GM12865 (cell line): Measurements from ENCODE around the gene CDH6.
"Not testable (repeated sequence)": the region's sequence is repeated elsewhere in the genome, so short reads cannot be mapped to it uniquely, and the experiment has no call there.

Experiments
- DNase-seq: peaks from one replicate; pipeline ENCODE4 v3.0.0; 2010; ENCODE audit warnings: low read depth
- H3K4me3 ChIP-seq: 2 replicates; pipeline ENCODE4 v1.5.1; 2011; ENCODE audit warnings: mild to moderate bottlenecking, low read depth, low read length, control low read depth
- CTCF ChIP-seq: IDR thresholded peaks from 2 replicates; pipeline ENCODE4 v1.5.1; 2011; ENCODE audit warnings: low read length, control low read depth, low read depth, inconsistent platforms; ENCODE audit not compliant: insufficient read depth; ENCODE audit errors: missing control alignments

The CDH6 gene

GRCh38 chr5:31346896-31347551 lies 153.5 kb downstream of the CDH6 start:
- no peak for DNase-seq
- no peak for TF ChIP-seq CTCF
- no peak overlapping the region for H3K4me3 ChIP-seq

DNA sequence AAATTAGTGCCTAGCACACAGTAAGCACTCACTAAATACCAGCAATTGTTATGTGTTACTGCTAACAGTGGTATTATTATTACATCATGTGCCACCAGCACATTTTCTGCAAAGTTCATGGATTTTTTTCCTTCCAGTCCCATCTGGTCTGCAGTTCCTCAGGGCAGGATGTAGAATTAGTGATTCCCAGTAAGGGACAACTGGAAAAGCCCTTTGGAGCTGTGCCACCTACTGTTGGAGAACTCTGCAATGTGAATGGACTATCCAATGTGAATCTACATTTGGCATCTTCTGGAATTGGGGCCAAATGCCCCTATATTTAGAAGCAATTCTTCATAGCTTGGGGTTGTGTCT lies 154.0 kb downstream of the CDH6 start:
- H3K4me3 ChIP-seq, result no peak overlapping the region
- DNase-seq, result no peak
- no peak for TF ChIP-seq CTCF

- H3K4me3 ChIP-seq, result no peak overlapping the region
- no peak for DNase-seq
- no peak for TF ChIP-seq CTCF
These were observed 156.9 kb downstream of the CDH6 start for GRCh38 chr5:31350395-31350794.

DNA sequence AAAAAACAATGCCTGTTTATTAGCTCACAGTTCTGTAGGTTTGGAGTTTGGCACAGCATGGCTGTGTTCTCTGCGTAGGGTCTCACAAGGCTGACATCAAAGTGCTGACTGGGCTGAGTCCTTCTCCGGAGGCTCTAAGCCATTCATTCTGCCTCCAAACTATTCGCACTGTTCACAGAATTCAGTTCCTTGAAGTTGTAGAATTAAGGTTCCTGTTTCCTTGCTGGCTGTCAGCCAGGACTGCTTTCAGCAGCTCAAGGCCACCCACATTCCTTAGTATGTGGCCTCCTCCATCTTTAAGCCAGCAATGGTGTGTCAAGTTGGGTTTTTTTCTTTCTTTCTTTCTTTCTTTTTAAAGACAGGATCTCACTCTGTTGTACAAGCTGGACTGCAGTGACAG lies 161.9 kb downstream of the CDH6 start:
- H3K4me3 ChIP-seq, result no peak overlapping the region
- no peak for DNase-seq
- TF ChIP-seq CTCF, result no peak

GRCh38 chr5:31357038-31357437 lies 163.6 kb downstream of the CDH6 start:
- DNase-seq, result no peak
- no peak for TF ChIP-seq CTCF
- H3K4me3 ChIP-seq, result no peak overlapping the region

GRCh38 chr5:31359839-31360238 lies 166.4 kb downstream of the CDH6 start:
- no peak overlapping the region for H3K4me3 ChIP-seq
- DNase-seq, result no peak
- TF ChIP-seq CTCF, result no peak

- H3K4me3 ChIP-seq, result no peak overlapping the region
- no peak for TF ChIP-seq CTCF
- no peak for DNase-seq
These were observed 167.7 kb downstream of the CDH6 start for GRCh38 chr5:31361234-31361633.

GRCh38 chr5:31361704-31362528 lies 168.4 kb downstream of the CDH6 start:
- DNase-seq, H3K4me3 ChIP-seq: not testable (repeated sequence)
